ENCODE measurements around the gene RPL13. TPM values are rescaled to one million over a fixed set of nuclear protein-coding genes. Genes with fewer than 3 reads are reported as not detected.

The RPL13 gene
- total and polyA plus RNA-seq, 4 donors: 1,505 to 6,820 (median 3,018) TPM

GRCh38 chr16:89602952-89603590 is 42.6 kb downstream of the RPL13 start:
- no peaks in the 10 kb centered on the region for H3K27me3 ChIP-seq (ENCODE audit: control insufficient read depth in 1 of 2, insufficient read depth in 2 of 2, low read length in 1 of 2)
- intact Hi-C loops (cut with DNase I): no loop called here
- H3K36me3 ChIP-seq (ENCODE audit: control insufficient read depth in 1 of 2, insufficient read depth in 2 of 2, low read length in 1 of 2): no peaks in the 10 kb centered on the region
- ATAC-seq (ENCODE audit: low FRiP score) (no peak), DNase-seq (no peak)
- no peak overlapping the region for H3K4me3 ChIP-seq (ENCODE audit: low read length in 2 of 2)
- H3K4me1 ChIP-seq (ENCODE audit: control insufficient read depth in 1 of 2, insufficient read depth in 2 of 2, low read length in 2 of 2): no peaks in the 10 kb centered on the region
- H3K27ac ChIP-seq (ENCODE audit: low read depth in 1 of 2, low read length in 2 of 2): no peak overlapping the region
- WGBS, 2 donors: 58 to 61% methylated on average over 5 of the region's 5 CpGs
- no peaks in the 10 kb centered on the region for H3K9me3 ChIP-seq (ENCODE audit: control insufficient read depth, low read length)

- DNase-seq: no peak
- Histone ChIP-seq H3K36me3 (ENCODE audit: control insufficient read depth in 1 of 2, insufficient read depth in 2 of 2, low read length in 1 of 2) (no peaks in the 10 kb centered on the region), H3K27ac (ENCODE audit: low read depth in 1 of 2, low read length in 2 of 2) (no peak overlapping the region), H3K4me1 (ENCODE audit: control insufficient read depth in 1 of 2, insufficient read depth in 2 of 2, low read length in 2 of 2) (no peaks in the 10 kb centered on the region), H3K27me3 (ENCODE audit: control insufficient read depth in 1 of 2, insufficient read depth in 2 of 2, low read length in 1 of 2) (no peaks in the 10 kb centered on the region), H3K4me3 (ENCODE audit: low read length in 2 of 2) (no peak overlapping the region), H3K9me3 (ENCODE audit: control insufficient read depth, low read length) (no peaks in the 10 kb centered on the region)
- ATAC-seq (ENCODE audit: low FRiP score): no peak
- 82 to 83% methylated on average over 16 of the region's 16 CpGs for WGBS, 2 donors
- intact Hi-C loops (cut with DNase I): no loop called here
These were observed 44.3 kb downstream of the RPL13 start for GRCh38 chr16:89604764-89605163.

- no peak for ATAC-seq (ENCODE audit: low FRiP score)
These were observed 44.9 kb downstream of the RPL13 start for GRCh38 chr16:89605186-89605970.

DNA sequence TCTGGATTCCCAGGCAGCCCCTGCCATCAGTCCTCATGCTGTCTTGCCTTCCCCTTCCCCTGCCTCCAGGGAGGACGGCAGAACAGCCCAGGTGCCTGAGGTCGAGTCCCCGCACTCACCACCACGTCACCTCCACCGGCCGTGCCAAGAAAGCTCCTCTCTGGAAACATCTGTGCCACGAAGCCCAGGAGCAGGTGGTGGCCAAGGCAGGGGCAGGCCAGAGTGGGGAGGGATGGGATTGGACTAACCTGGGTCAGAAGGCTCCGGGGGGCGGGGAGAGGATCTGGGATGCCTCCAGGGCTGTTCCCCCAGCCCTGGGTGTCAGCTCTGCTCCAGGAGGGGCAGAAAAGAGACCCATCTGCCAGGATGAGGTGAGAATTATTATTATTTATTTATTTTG is 45.5 kb downstream of the RPL13 start:
- no peak for DNase-seq

More at GRCh38 chr16:89605186-89605970, 44.9 kb downstream of the RPL13 start:
- no peak overlapping the region for H3K4me3 ChIP-seq (ENCODE audit: low read length in 2 of 2)
- H3K9me3 ChIP-seq (ENCODE audit: control insufficient read depth, low read length): no peaks in the 10 kb centered on the region
- H3K27me3 ChIP-seq (ENCODE audit: control insufficient read depth in 1 of 2, insufficient read depth in 2 of 2, low read length in 1 of 2): no peaks in the 10 kb centered on the region
- no peaks in the 10 kb centered on the region for H3K36me3 ChIP-seq (ENCODE audit: control insufficient read depth in 1 of 2, insufficient read depth in 2 of 2, low read length in 1 of 2)
- H3K4me1 ChIP-seq (ENCODE audit: control insufficient read depth in 1 of 2, insufficient read depth in 2 of 2, low read length in 2 of 2): no peaks in the 10 kb centered on the region
- no peak for DNase-seq
- intact Hi-C loops (cut with DNase I): no loop called here
- 88 to 90% methylated on average over 34 of the region's 34 CpGs for WGBS, 2 donors
- no peak overlapping the region for H3K27ac ChIP-seq (ENCODE audit: low read depth in 1 of 2, low read length in 2 of 2)

DNA sequence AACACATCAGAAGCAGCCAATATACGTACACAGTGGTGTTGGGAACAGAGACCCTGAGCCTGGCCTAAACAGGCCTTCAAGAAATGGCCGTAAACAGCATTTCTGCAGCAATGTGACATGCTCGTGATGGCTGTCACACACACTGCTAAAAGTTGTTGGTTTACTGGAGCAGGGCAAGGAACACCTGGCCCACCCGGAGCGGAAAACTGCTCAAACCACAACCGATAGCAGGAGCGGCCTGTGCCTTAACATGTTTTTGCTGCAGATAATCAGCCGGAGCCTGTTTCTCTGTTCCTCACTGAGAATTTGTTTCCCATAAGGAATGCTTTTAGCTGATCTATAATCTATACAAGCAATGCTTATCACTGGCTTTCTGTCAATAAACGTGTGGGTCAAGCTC is 47.0 kb downstream of the RPL13 start:
- H3K27me3 ChIP-seq (ENCODE audit: control insufficient read depth in 1 of 2, insufficient read depth in 2 of 2, low read length in 1 of 2): no peaks in the 10 kb centered on the region

More for the DNA sequence above, 45.5 kb downstream of the RPL13 start:
- intact Hi-C loops (cut with DNase I): no loop called here
- 85 to 87% methylated on average over 8 to 9 of the region's 9 CpGs for WGBS, 2 donors
- Histone ChIP-seq H3K27me3 (ENCODE audit: control insufficient read depth in 1 of 2, insufficient read depth in 2 of 2, low read length in 1 of 2) (no peaks in the 10 kb centered on the region), H3K9me3 (ENCODE audit: control insufficient read depth, low read length) (no peaks in the 10 kb centered on the region), H3K36me3 (ENCODE audit: control insufficient read depth in 1 of 2, insufficient read depth in 2 of 2, low read length in 1 of 2) (no peaks in the 10 kb centered on the region), H3K4me3 (ENCODE audit: low read length in 2 of 2) (no peak overlapping the region), H3K27ac (ENCODE audit: low read depth in 1 of 2, low read length in 2 of 2) (no peak overlapping the region), H3K4me1 (ENCODE audit: control insufficient read depth in 1 of 2, insufficient read depth in 2 of 2, low read length in 2 of 2) (no peaks in the 10 kb centered on the region)
- ATAC-seq (ENCODE audit: low FRiP score): no peak

GRCh38 chr16:89607937-89608740 is 47.7 kb downstream of the RPL13 start:
- ATAC-seq (ENCODE audit: low FRiP score) (no peak), DNase-seq (no peak)
- H3K4me3 ChIP-seq (ENCODE audit: low read length in 2 of 2): no peak overlapping the region
- intact Hi-C loops (cut with DNase I): no loop called here
- H3K4me1 ChIP-seq (ENCODE audit: control insufficient read depth in 1 of 2, insufficient read depth in 2 of 2, low read length in 2 of 2): no peaks in the 10 kb centered on the region
- WGBS, 2 donors: 72 to 78% methylated on average over 32 of the region's 32 CpGs
- H3K27me3 ChIP-seq (ENCODE audit: control insufficient read depth in 1 of 2, insufficient read depth in 2 of 2, low read length in 1 of 2): no peaks in the 10 kb centered on the region
- H3K9me3 ChIP-seq (ENCODE audit: control insufficient read depth, low read length): no peaks in the 10 kb centered on the region
- no peaks in the 10 kb centered on the region for H3K36me3 ChIP-seq (ENCODE audit: control insufficient read depth in 1 of 2, insufficient read depth in 2 of 2, low read length in 1 of 2)
- H3K27ac ChIP-seq (ENCODE audit: low read depth in 1 of 2, low read length in 2 of 2): no peak overlapping the region

More for the DNA sequence above, 47.0 kb downstream of the RPL13 start:
- ATAC-seq (ENCODE audit: low FRiP score) (no peak), DNase-seq (no peak)
- Histone ChIP-seq H3K27ac (ENCODE audit: low read depth in 1 of 2, low read length in 2 of 2) (no peak overlapping the region), H3K36me3 (ENCODE audit: control insufficient read depth in 1 of 2, insufficient read depth in 2 of 2, low read length in 1 of 2) (no peaks in the 10 kb centered on the region), H3K4me3 (ENCODE audit: low read length in 2 of 2) (no peak overlapping the region), H3K4me1 (ENCODE audit: control insufficient read depth in 1 of 2, insufficient read depth in 2 of 2, low read length in 2 of 2) (no peaks in the 10 kb centered on the region), H3K9me3 (ENCODE audit: control insufficient read depth, low read length) (no peaks in the 10 kb centered on the region)
- intact Hi-C loops (cut with DNase I): no loop called here
- 86 to 87% methylated on average over 9 of the region's 9 CpGs for WGBS, 2 donors

- 57 to 64% methylated on average over 1 of the region's 1 CpG for WGBS, 2 donors
- ATAC-seq (ENCODE audit: low FRiP score) (no peak), DNase-seq (no peak)
- Histone ChIP-seq H3K4me3 (ENCODE audit: low read length in 2 of 2) (no peak overlapping the region), H3K9me3 (ENCODE audit: control insufficient read depth, low read length) (no peaks in the 10 kb centered on the region), H3K36me3 (ENCODE audit: control insufficient read depth in 1 of 2, insufficient read depth in 2 of 2, low read length in 1 of 2) (no peaks in the 10 kb centered on the region), H3K27me3 (ENCODE audit: control insufficient read depth in 1 of 2, insufficient read depth in 2 of 2, low read length in 1 of 2) (no peaks in the 10 kb centered on the region), H3K27ac (ENCODE audit: low read depth in 1 of 2, low read length in 2 of 2) (no peak overlapping the region), H3K4me1 (ENCODE audit: control insufficient read depth in 1 of 2, insufficient read depth in 2 of 2, low read length in 2 of 2) (no peaks in the 10 kb centered on the region)
- intact Hi-C loops (cut with DNase I): no loop called here
These were observed 49.6 kb downstream of the RPL13 start for GRCh38 chr16:89610108-89610453.

- H3K4me1 ChIP-seq (ENCODE audit: control insufficient read depth in 1 of 2, insufficient read depth in 2 of 2, low read length in 2 of 2): no peaks in the 10 kb centered on the region
- WGBS, 2 donors: 83 to 85% methylated on average over 20 of the region's 20 CpGs
- no peak overlapping the region for H3K4me3 ChIP-seq (ENCODE audit: low read length in 2 of 2)
- ATAC-seq (ENCODE audit: low FRiP score): no peak
- H3K36me3 ChIP-seq (ENCODE audit: control insufficient read depth in 1 of 2, insufficient read depth in 2 of 2, low read length in 1 of 2): no peaks in the 10 kb centered on the region
- no peaks in the 10 kb centered on the region for H3K27me3 ChIP-seq (ENCODE audit: control insufficient read depth in 1 of 2, insufficient read depth in 2 of 2, low read length in 1 of 2)
- intact Hi-C loops (cut with DNase I): no loop called here
- DNase-seq: no peak
- H3K27ac ChIP-seq (ENCODE audit: low read depth in 1 of 2, low read length in 2 of 2): no peak overlapping the region
- H3K9me3 ChIP-seq (ENCODE audit: control insufficient read depth, low read length): no peaks in the 10 kb centered on the region
These were observed 52.1 kb downstream of the RPL13 start for GRCh38 chr16:89612415-89613166.

Data from aorta (tissue), 5 donors.